PC-9 (cell line): ENCODE measurements around the gene GMFB.

Experiments used
- EZH2 ChIP-seq: fragments of 200-600 bp; sonication (generic); IDR thresholded peaks from 2 replicates; pipeline ENCODE4 v1.8.0; 2017; ENCODE audit warnings: antibody characterized with exemption, low read depth
- TF ChIP-seq, protein P1 (sequence below): fragments of 200-600 bp; sonication (generic); conservative IDR thresholded peaks from 2 replicates; pipeline ENCODE4 v1.6.1; 2017; ENCODE audit warnings: mixed run types, antibody characterized with exemption, mild to moderate bottlenecking, moderate library complexity

DNA sequence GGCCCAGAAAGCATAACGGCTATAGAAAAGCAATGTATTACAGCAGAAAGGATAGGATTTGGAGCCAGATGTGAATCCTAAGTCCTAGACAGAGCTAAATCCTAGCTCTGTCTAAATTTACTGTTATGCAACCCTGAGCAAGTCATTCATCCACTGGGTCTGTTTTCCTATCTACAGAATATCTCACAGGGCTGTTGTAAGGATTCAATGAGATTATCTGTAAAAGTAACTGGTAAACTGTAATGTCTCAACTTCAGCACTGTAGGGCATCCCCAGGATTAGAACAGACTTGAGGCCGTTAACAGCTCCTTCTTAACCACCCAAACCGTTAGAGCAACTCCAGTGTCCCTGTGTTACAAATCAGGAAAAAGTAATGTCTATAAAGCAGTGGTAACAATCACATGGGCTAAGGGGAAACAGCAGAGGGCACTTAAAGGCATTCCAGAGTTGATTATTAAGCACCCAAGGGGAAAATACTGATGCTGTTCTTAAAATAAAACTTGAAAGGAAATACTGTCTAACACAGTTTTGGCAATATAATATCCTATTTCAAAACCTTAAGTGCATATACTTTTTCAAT is 10.1 kb downstream of the GMFB start:
- TF ChIP-seq, protein P1, sequence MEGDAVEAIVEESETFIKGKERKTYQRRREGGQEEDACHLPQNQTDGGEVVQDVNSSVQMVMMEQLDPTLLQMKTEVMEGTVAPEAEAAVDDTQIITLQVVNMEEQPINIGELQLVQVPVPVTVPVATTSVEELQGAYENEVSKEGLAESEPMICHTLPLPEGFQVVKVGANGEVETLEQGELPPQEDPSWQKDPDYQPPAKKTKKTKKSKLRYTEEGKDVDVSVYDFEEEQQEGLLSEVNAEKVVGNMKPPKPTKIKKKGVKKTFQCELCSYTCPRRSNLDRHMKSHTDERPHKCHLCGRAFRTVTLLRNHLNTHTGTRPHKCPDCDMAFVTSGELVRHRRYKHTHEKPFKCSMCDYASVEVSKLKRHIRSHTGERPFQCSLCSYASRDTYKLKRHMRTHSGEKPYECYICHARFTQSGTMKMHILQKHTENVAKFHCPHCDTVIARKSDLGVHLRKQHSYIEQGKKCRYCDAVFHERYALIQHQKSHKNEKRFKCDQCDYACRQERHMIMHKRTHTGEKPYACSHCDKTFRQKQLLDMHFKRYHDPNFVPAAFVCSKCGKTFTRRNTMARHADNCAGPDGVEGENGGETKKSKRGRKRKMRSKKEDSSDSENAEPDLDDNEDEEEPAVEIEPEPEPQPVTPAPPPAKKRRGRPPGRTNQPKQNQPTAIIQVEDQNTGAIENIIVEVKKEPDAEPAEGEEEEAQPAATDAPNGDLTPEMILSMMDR: no peak
- no peak for TF ChIP-seq EZH2
